Activated CD4-positive, alpha-beta T cell treated with anti-CD3 and anti-CD28 coated beads, Interleukin-10, Interleukin-2, amounts not matched to agents 100 ng/mL and 50 ng/mL, durations not matched to agents 16 hours and 8 hours (primary cell): ENCODE measurements around the gene TDRKH.
A peak's percentile ranks its signal among the peaks of the same experiment; 100 is the strongest.

Experiments used
- DNase-seq: peaks from one replicate; pipeline ENCODE4 v3.0.0-alpha.2; 2020

The TDRKH gene

GRCh38 chr1:151820940-151821339 is 30.6 kb upstream of the TDRKH start:
- DNase-seq = peak; percentile 38

GRCh38 chr1:151819976-151820623 is 29.8 kb upstream of the TDRKH start:
- peak; percentile 78 for DNase-seq

GRCh38 chr1:151819227-151819835 is 29.0 kb upstream of the TDRKH start:
- DNase-seq = no peak

- DNase-seq = no peak
Measured at GRCh38 chr1:151817353-151817730, 27.0 kb upstream of the TDRKH start.

GRCh38 chr1:151816548-151817352 is 26.4 kb upstream of the TDRKH start:
- DNase-seq = no peak

- DNase-seq = no peak
Measured at GRCh38 chr1:151815716-151816327, 25.5 kb upstream of the TDRKH start.

- DNase-seq = no peak
Measured at GRCh38 chr1:151814971-151815545, 24.8 kb upstream of the TDRKH start.

GRCh38 chr1:151814426-151814825 is 24.1 kb upstream of the TDRKH start:
- DNase-seq = no peak

- DNase-seq = no peak
Measured at GRCh38 chr1:151813271-151813977, 23.1 kb upstream of the TDRKH start.

GRCh38 chr1:151811181-151811580 is 20.9 kb upstream of the TDRKH start:
- no peak for DNase-seq

- DNase-seq = no peak
Measured at GRCh38 chr1:151809985-151810556, 19.8 kb upstream of the TDRKH start.

- DNase-seq = no peak
Measured at GRCh38 chr1:151809290-151809984, 19.1 kb upstream of the TDRKH start.

- DNase-seq = no peak
Measured at GRCh38 chr1:151807766-151808165, 17.5 kb upstream of the TDRKH start.

- no peak for DNase-seq
Measured at GRCh38 chr1:151807131-151807530, 16.8 kb upstream of the TDRKH start.

- no peak for DNase-seq
Measured at GRCh38 chr1:151806170-151806569, 15.9 kb upstream of the TDRKH start.

- no peak for DNase-seq
Measured at GRCh38 chr1:151805066-151805820, 14.9 kb upstream of the TDRKH start, which contains the start of gene LINGO4. Gene LINGO4 (minus strand): TSS chr1:151805419. CDS start chr1:151802704, 2,715 bp downstream.

GRCh38 chr1:151803915-151804314 is 13.6 kb upstream of the TDRKH start:
- no peak for DNase-seq

- DNase-seq = no peak
Measured at GRCh38 chr1:151803164-151803563, 12.9 kb upstream of the TDRKH start.

GRCh38 chr1:151802372-151802771 is 12.1 kb upstream of the TDRKH start:
- no peak for DNase-seq

- DNase-seq = no peak
Measured at GRCh38 chr1:151801846-151802245, 11.5 kb upstream of the TDRKH start.
